Neural cell (in vitro differentiated cells): Measurements from ENCODE around the gene PMIS2. TPM values are rescaled to one million over a fixed set of nuclear protein-coding genes. Genes with fewer than 3 reads are reported as not detected.

Experiments
- H2AFZ ChIP-seq: fragments of 200-600, 300-800 bp; sonication (generic), shearing (Covaris generic); 2 replicates; pipeline ENCODE4 v1.6.0; 2014; ENCODE audit warnings: low read depth, mild to moderate bottlenecking, antibody characterized with exemption, low read length, moderate library complexity
- H3F3A ChIP-seq: fragments of 200-600 bp; shearing (Covaris generic); 2 replicates; pipeline ENCODE4 v1.6.1; 2016; ENCODE audit warnings: mild to moderate bottlenecking, moderate library complexity, mixed read lengths, antibody characterized with exemption, low read length; ENCODE audit not compliant: insufficient read depth, poor library complexity, severe bottlenecking
- H3K27ac ChIP-seq: fragments of 200-600, 300-800 bp; sonication (generic), shearing (Covaris generic); 2 replicates; pipeline ENCODE4 v1.5.1; 2014; ENCODE audit warnings: mild to moderate bottlenecking, low read length, moderate library complexity
- H3K27me3 ChIP-seq: fragments of 300-800, 200-600 bp; sonication (generic), shearing (Covaris generic); 2 replicates; pipeline ENCODE4 v1.6.0; 2014; ENCODE audit warnings: mild to moderate bottlenecking, low read depth, low read length, moderate library complexity; ENCODE audit not compliant: insufficient read depth
- H3K36me3 ChIP-seq: fragments of 300-800, 200-600 bp; sonication (generic), shearing (Covaris generic); 2 replicates; pipeline ENCODE4 v1.5.1; 2014; ENCODE audit warnings: mild to moderate bottlenecking, antibody characterized with exemption, low read length, moderate library complexity; ENCODE audit not compliant: insufficient read depth
- H3K4me2 ChIP-seq: fragments of 300-800, 200-600 bp; sonication (generic), shearing (Covaris generic); 2 replicates; pipeline ENCODE4 v1.6.0; 2014; ENCODE audit warnings: mild to moderate bottlenecking, low read length
- H3K4me3 ChIP-seq: fragments of 300-800, 200-600 bp; sonication (generic), shearing (Covaris generic); 2 replicates; pipeline ENCODE4 v1.5.1; 2014; ENCODE audit warnings: mild to moderate bottlenecking, low read length, moderate library complexity
- H3K79me2 ChIP-seq: fragments of 200-600 bp; shearing (Covaris generic); replicated peaks from 2 replicates; pipeline ENCODE4 v1.6.0; 2014; ENCODE audit warnings: mild to moderate bottlenecking, low read length, moderate library complexity; ENCODE audit not compliant: insufficient read depth
- H3K9ac ChIP-seq: fragments of 300-800, 200-600 bp; sonication (generic), shearing (Covaris generic); 2 replicates; pipeline ENCODE4 v1.6.1; 2016; ENCODE audit warnings: mild to moderate bottlenecking, low read length, mixed read lengths
- H3K9me2 ChIP-seq: fragments of 200-600 bp; shearing (Covaris generic); 2 replicates; pipeline ENCODE4 v1.6.1; 2016; ENCODE audit warnings: mild to moderate bottlenecking, low read length, mixed read lengths; ENCODE audit not compliant: insufficient read depth
- H3K9me3 ChIP-seq: fragments of 200-600, 300-800 bp; sonication (generic), shearing (Covaris generic); 2 replicates; pipeline ENCODE4 v1.6.1; 2016; ENCODE audit warnings: mild to moderate bottlenecking, mixed run types, low read length, moderate library complexity, mixed read lengths
- H4K20me1 ChIP-seq: fragments of 200-600 bp; shearing (Covaris generic); 2 replicates; pipeline ENCODE4 v1.6.1; 2016; ENCODE audit warnings: mild to moderate bottlenecking, mixed run types; ENCODE audit not compliant: insufficient read depth
- CTCF ChIP-seq: fragments of 450-650 bp; IDR thresholded peaks from 2 replicates; pipeline ENCODE4 v1.5.1; 2014; ENCODE audit warnings: antibody characterized with exemption, mild to moderate bottlenecking, moderate library complexity; ENCODE audit not compliant: poor library complexity, severe bottlenecking
- EP300 ChIP-seq: fragments of 450-650 bp; conservative IDR thresholded peaks from 2 replicates; pipeline ENCODE4 v1.6.1; 2014; ENCODE audit warnings: antibody characterized with exemption, mild to moderate bottlenecking, moderate library complexity; ENCODE audit not compliant: poor library complexity, severe bottlenecking
- EZH2 ChIP-seq: fragments of 200-600, 300-800 bp; shearing (Covaris generic), sonication (generic); IDR thresholded peaks from 2 replicates; pipeline ENCODE4 v1.6.1; 2014; ENCODE audit warnings: antibody characterized with exemption, low read length, borderline replicate concordance, mild to moderate bottlenecking; ENCODE audit not compliant: insufficient read depth, poor library complexity, severe bottlenecking
- MXI1 ChIP-seq: fragments of 450-650 bp; conservative IDR thresholded peaks from 2 replicates; pipeline ENCODE4 v1.6.1; 2014; ENCODE audit warnings: antibody characterized with exemption, mild to moderate bottlenecking; ENCODE audit not compliant: poor library complexity, severe bottlenecking
- POLR2AphosphoS5 ChIP-seq: IDR thresholded peaks from 2 replicates; pipeline ENCODE4 v1.6.1; 2012
- RAD21 ChIP-seq: fragments of 450-650 bp; conservative IDR thresholded peaks from 2 replicates; pipeline ENCODE4 v1.6.1; 2014; ENCODE audit warnings: antibody characterized with exemption, mild to moderate bottlenecking, moderate library complexity
- REST ChIP-seq: IDR thresholded peaks from 2 replicates; pipeline ENCODE4 v1.6.1; 2012; ENCODE audit warnings: borderline replicate concordance
- SMC3 ChIP-seq: fragments of 450-650 bp; conservative IDR thresholded peaks from 2 replicates; pipeline ENCODE4 v1.6.1; 2014; ENCODE audit warnings: antibody characterized with exemption, mild to moderate bottlenecking, moderate library complexity; ENCODE audit not compliant: poor library complexity
- TAF1 ChIP-seq: IDR thresholded peaks from 2 replicates; pipeline ENCODE4 v1.6.1; 2012; ENCODE audit warnings: low read depth
- polyA minus RNA-seq: library from RNA; depleted of rRNA, polyadenylated mRNA; stranded (reverse); fragments of >200 nt; gene quantifications from 2 replicates; pipeline ENCODE4 v1.2.3, GENCODE V29; 2014
- polyA plus RNA-seq: library from polyadenylated mRNA; depleted of rRNA; stranded (reverse); fragments of >200 nt; gene quantifications from 2 replicates; pipeline ENCODE4 v1.2.3, GENCODE V29; 2014

PMIS2 gene
- polyA plus RNA-seq = not detected in 2 replicates
- polyA minus RNA-seq = not detected in 2 replicates

GRCh38 chr19:35585848-35586247 lies at the start of gene PMIS2:
PMIS2 (plus strand) TSS chr19:35586173; CDS start chr19:35586260, 87 bp downstream.
- no peaks in the 10 kb centered on the region for H3K79me2 ChIP-seq
- no peak within 1 kb of the TSS for H3K4me2 ChIP-seq
- H3K27me3 ChIP-seq = no peaks in the 10 kb centered on the region
- H2AFZ ChIP-seq = no peak within 1 kb of the TSS
- H3K9me3 ChIP-seq = no peaks in the 10 kb centered on the region
- no peaks in the 10 kb centered on the region for H4K20me1 ChIP-seq
- no peak within 1 kb of the TSS for H3K4me3 ChIP-seq
- TF ChIP-seq MXI1 (no peak), EZH2 (no peak), POLR2AphosphoS5 (no peak), RAD21 (no peak), REST (no peak), CTCF (no peak)
- H3K36me3 ChIP-seq = no peaks in the 10 kb centered on the region
- H3F3A ChIP-seq = no peaks in the 10 kb centered on the region
- no peak within 1 kb of the TSS for H3K9ac ChIP-seq
- no peak within 1 kb of the TSS for H3K27ac ChIP-seq
- no peaks in the 10 kb centered on the region for H3K9me2 ChIP-seq

GRCh38 chr19:35539314-35539713 lies 46.7 kb upstream of the PMIS2 start:
- Histone ChIP-seq H3K27ac (no peak overlapping the region), H3K4me2 (no peak overlapping the region), H3K9me2 (no peaks in the 10 kb centered on the region), H3K79me2 (no peaks in the 10 kb centered on the region), H3F3A (no peaks in the 10 kb centered on the region), H2AFZ (no peak overlapping the region), H3K4me3 (no peak overlapping the region), H3K9ac (no peak overlapping the region), H4K20me1 (no peaks in the 10 kb centered on the region), H3K36me3 (no peaks in the 10 kb centered on the region), H3K9me3 (no peaks in the 10 kb centered on the region), H3K27me3 (no peaks in the 10 kb centered on the region)
- TF ChIP-seq EP300 = no peak
- TF ChIP-seq REST = no peak
- TF ChIP-seq TAF1 = no peak
- TF ChIP-seq MXI1 = no peak
- no peak for TF ChIP-seq EZH2
- TF ChIP-seq CTCF = no peak
- no peak for TF ChIP-seq SMC3
- no peak for TF ChIP-seq RAD21
- TF ChIP-seq POLR2AphosphoS5 = no peak
